Kidney capillary endothelial cell (primary cell): ENCODE results near the gene FOXD4L3.
"Not testable (repeated sequence)": the region's sequence is repeated elsewhere in the genome, so short reads cannot be mapped to it uniquely, and the experiment has no call there.

Experiments
- DNase-seq: peaks from one replicate; pipeline ENCODE4 v3.0.0-alpha.2; 2018; ENCODE audit warnings: low spot score

The FOXD4L3 gene

GRCh38 chr9:68351689-68352088 lies 49.0 kb downstream of the FOXD4L3 start:
- not testable (repeated sequence) for DNase-seq
